Stimulated activated naive CD4-positive, alpha-beta T cell treated with Interleukin-2 at 50 U/mL for 16 hours (primary cell): ENCODE measurements around the gene ABCB1.
A peak's percentile ranks its signal among the peaks of the same experiment; 100 is the strongest.

Experiments used
- DNase-seq: peaks from one replicate; lab custom pipeline; 2025; lab: John Stamatoyannopoulos, UW

The ABCB1 gene

GRCh38 chr7:87600130-87601124 is at the start of gene ABCB1:
ABCB1 (minus strand) TSS chr7:87600884; CDS start chr7:87600184, 700 bp downstream.
- DNase-seq: peak; percentile 53

GRCh38 chr7:87648316-87648715 is 47.6 kb upstream of the ABCB1 start:
- no peak for DNase-seq

- DNase-seq: no peak
Measured at GRCh38 chr7:87645446-87645845, 44.8 kb upstream of the ABCB1 start.

- no peak for DNase-seq
Measured at GRCh38 chr7:87635921-87636320, 35.2 kb upstream of the ABCB1 start.

- no peak for DNase-seq
Measured at GRCh38 chr7:87628780-87629569, 28.3 kb upstream of the ABCB1 start.

- no peak for DNase-seq
Measured at GRCh38 chr7:87627634-87627994, 26.9 kb upstream of the ABCB1 start.

GRCh38 chr7:87625101-87625500 is 24.4 kb upstream of the ABCB1 start:
- DNase-seq: no peak

GRCh38 chr7:87624628-87625027 is 23.9 kb upstream of the ABCB1 start:
- no peak for DNase-seq

GRCh38 chr7:87615197-87615596 is 14.5 kb upstream of the ABCB1 start:
- no peak for DNase-seq

- no peak for DNase-seq
Measured at GRCh38 chr7:87609916-87610315, 9.2 kb upstream of the ABCB1 start.

- DNase-seq: no peak
Measured at GRCh38 chr7:87608431-87608830, 7.7 kb upstream of the ABCB1 start.

GRCh38 chr7:87604264-87604663 is 3.6 kb upstream of the ABCB1 start:
- DNase-seq: no peak

GRCh38 chr7:87599336-87599735 is 1.3 kb downstream of the ABCB1 start:
- peak; percentile 34 for DNase-seq

- no peak for DNase-seq
Measured at GRCh38 chr7:87598234-87599009, 2.3 kb downstream of the ABCB1 start.

- no peak for DNase-seq
Measured at GRCh38 chr7:87596696-87597095, 4.0 kb downstream of the ABCB1 start.

DNA sequence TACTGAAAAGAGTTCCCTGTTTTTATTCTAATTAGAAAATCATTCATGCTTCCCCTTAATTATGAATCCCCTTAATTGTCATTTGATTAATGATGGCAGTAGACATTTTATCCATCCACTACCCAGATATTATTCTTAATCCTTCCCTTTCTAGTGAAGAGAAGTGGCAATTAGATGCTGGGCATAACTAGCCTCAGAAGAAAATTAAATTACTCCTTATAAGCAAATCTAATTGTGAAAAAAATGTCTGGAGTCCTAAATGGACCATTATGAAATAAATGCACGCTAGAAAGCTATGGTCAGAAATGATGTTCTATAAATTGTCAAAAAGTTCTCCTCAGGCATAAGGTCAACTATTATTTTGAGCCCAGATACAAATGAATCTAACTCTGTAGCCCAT is 4.5 kb downstream of the ABCB1 start:
- DNase-seq: no peak

DNA sequence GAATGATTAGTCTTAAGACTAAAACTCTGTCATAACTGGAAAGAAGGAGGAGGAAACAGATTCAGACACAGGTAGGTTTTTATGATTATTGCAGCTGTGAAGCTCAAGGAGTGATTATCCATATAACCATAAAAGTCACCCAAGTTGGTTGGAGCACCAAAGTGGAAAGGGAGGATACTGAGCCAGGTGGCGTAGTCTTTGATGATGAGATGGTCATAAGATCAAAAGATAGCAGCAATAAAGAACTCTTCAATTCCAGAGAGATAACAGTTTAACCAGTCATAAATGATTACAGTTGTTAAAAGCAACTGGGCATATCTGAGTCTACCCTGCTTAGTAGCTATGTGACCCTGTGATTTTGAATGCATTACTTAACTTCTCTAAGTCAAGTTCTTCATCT is 8.4 kb downstream of the ABCB1 start:
- DNase-seq: no peak

DNA sequence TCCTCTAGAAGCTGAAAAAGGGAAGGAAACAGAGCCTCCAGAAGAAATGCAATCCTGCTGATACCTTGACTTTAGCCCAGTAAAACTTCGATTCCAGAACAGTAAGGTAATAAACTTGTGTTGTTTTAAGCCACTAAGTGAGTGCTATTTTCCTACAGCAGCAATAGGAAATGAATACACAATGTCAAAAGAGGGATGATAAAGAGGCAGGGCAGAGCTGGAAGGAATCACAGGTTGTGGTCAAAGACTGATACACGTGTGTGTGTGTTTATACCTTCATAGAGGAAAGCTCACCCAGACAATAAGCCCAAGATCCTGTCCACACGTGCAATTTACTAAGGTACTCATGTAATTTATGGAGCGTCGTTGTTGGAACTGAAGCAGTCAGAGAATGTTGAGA is 9.5 kb downstream of the ABCB1 start:
- no peak for DNase-seq

GRCh38 chr7:87590578-87590977 is 10.1 kb downstream of the ABCB1 start:
- DNase-seq: no peak

DNA sequence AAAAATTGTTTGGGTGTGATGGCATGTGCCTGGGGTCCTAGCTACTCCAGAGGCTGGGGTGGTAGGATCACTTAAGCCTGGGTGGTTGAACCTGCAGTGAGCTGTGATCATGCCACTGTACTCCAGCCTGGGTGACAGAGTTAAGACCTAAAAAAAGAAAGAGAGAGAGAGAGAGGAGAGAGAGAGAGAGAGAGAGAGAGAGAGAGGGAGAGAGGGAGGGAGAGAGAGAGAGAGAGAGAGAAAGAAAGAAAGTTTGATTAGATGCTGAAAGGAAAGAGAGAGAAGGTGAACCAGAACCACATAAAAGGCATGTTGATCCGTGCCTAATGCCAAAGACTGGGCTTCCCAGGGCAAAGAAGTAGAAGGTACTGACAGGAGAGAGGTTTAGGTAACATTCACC is 11.1 kb downstream of the ABCB1 start:
- no peak for DNase-seq

GRCh38 chr7:87581723-87582122 is 19.0 kb downstream of the ABCB1 start:
- DNase-seq: no peak

DNA sequence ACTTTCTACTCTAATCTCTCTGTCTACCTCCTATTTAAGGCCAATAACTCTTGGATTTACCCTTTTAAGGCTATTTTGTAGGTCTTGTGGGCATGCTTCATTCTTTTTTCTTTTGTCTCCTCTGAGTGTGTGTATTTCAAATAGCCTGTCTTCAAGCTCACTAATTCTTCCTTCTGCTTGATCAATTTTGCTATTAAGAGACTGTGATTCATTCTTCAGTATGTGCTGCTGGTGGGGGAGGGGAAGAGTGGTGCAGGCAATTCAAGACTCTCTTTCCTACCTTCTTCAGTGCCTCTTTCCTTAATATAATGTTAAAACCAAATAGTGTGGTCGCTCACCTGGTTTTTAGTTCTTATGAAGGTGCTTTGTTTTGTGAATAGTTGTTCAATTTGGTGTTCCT is 20.0 kb downstream of the ABCB1 start:
- no peak for DNase-seq
